ENCODE measurements around the gene MARK4. TPM values are rescaled to one million over a fixed set of nuclear protein-coding genes. Genes with fewer than 3 reads are reported as not detected.
"Not testable (repeated sequence)": the region's sequence is repeated elsewhere in the genome, so short reads cannot be mapped to it uniquely, and the experiment has no call there.

MARK4 gene
- total and polyA plus RNA-seq, 10 donors: 6.5 to 45.8 (median 26.3) TPM

- Histone ChIP-seq H3K4me1 (no peaks in the 10 kb centered on the region), H3K27me3 (replicated peaks in 1 of 7) (peaks cover 0 to 39% (median 0%) of the 10 kb centered on the region in 7 donors), H3K9me3 (no peaks in the 10 kb centered on the region), H3K36me3 (no peaks in the 10 kb centered on the region), H3K27ac (no peak overlapping the region), H3K4me3 (no peak overlapping the region)
- no peak for DNase-seq
- WGBS, 5 donors: 9 to 25% (median 16%) methylated on average over 13 to 18 of the region's 18 CpGs
- intact Hi-C loops (cut with DNase I; ENCODE audit: low total_unique reads): no loop called here
- TF ChIP-seq POLR2AphosphoS5 (IDR thresholded peaks at IDR 0.05) (no peak), POLR2A (IDR thresholded peaks at IDR 0.05) (no peak), CTCF (IDR thresholded peaks at IDR 0.05 in 8 of 11, conservative IDR thresholded peaks at IDR 0.05 in 3 of 11) (no peak)
These were observed 60.5 kb downstream of the MARK4 start for GRCh38 chr19:45311621-45312020.

GRCh38 chr19:45312285-45312684 is 61.2 kb downstream of the MARK4 start:
- WGBS, 5 donors: 87 to 94% (median 94%) methylated on average over 14 of the region's 14 CpGs
- H3K4me3 ChIP-seq; H3K27ac ChIP-seq; intact Hi-C loops (cut with DNase I; ENCODE audit: low total_unique reads); H3K9me3 ChIP-seq; H3K36me3 ChIP-seq; H3K4me1 ChIP-seq; DNase-seq: not testable (repeated sequence)
- peaks cover 0 to 45% (median 0%) of the 10 kb centered on the region in 7 donors for H3K27me3 ChIP-seq (replicated peaks in 1 of 7)

GRCh38 chr19:45314708-45315245 is 63.7 kb downstream of the MARK4 start:
- peaks cover 0 to 65% (median 2%) of the 10 kb centered on the region in 7 donors for H3K27me3 ChIP-seq (replicated peaks in 1 of 7)
- DNase-seq: no peak

GRCh38 chr19:45315304-45315703 is 64.2 kb downstream of the MARK4 start:
- intact Hi-C loops (cut with DNase I; ENCODE audit: low total_unique reads): no loop called here

More at GRCh38 chr19:45314708-45315245, 63.7 kb downstream of the MARK4 start:
- H3K4me3 ChIP-seq: no peak overlapping the region
- WGBS, 5 donors: 70 to 79% (median 75%) methylated on average over 8 of the region's 8 CpGs
- no peaks in the 10 kb centered on the region for H3K4me1 ChIP-seq
- no peaks in the 10 kb centered on the region for H3K9me3 ChIP-seq
- TF ChIP-seq POLR2A (IDR thresholded peaks at IDR 0.05) (no peak), POLR2AphosphoS5 (IDR thresholded peaks at IDR 0.05) (no peak), CTCF (IDR thresholded peaks at IDR 0.05 in 8 of 11, conservative IDR thresholded peaks at IDR 0.05 in 3 of 11) (no peak)
- no peaks in the 10 kb centered on the region for H3K36me3 ChIP-seq
- intact Hi-C loops (cut with DNase I; ENCODE audit: low total_unique reads): no loop called here
- no peak overlapping the region for H3K27ac ChIP-seq

More at GRCh38 chr19:45315304-45315703, 64.2 kb downstream of the MARK4 start:
- Histone ChIP-seq H3K4me1 (no peaks in the 10 kb centered on the region), H3K27me3 (replicated peaks in 1 of 7) (peaks cover 0 to 70% (median 2%) of the 10 kb centered on the region in 7 donors), H3K9me3 (no peaks in the 10 kb centered on the region), H3K4me3 (no peak overlapping the region), H3K36me3 (no peaks in the 10 kb centered on the region), H3K27ac (no peak overlapping the region)
- DNase-seq: no peak
- no peak for TF ChIP-seq POLR2AphosphoS5 (IDR thresholded peaks at IDR 0.05)
- TF ChIP-seq CTCF (IDR thresholded peaks at IDR 0.05 in 8 of 11, conservative IDR thresholded peaks at IDR 0.05 in 3 of 11): no peak
- no peak for TF ChIP-seq POLR2A (IDR thresholded peaks at IDR 0.05)
- WGBS, 5 donors: 64 to 76% (median 69%) methylated on average over 12 to 21 of the region's 21 CpGs

Data from spleen (tissue), 11 donors.